ENCODE results near the gene DVL1. TPM values are rescaled to one million over a fixed set of nuclear protein-coding genes. Genes with fewer than 3 reads are reported as not detected.

The DVL1 gene
- total and polyA plus RNA-seq, 7 donors, result 25.8 to 85.0 (median 58.9) TPM

- WGBS, 2 donors, result 16 to 56% methylated on average over 28 of the region's 28 CpGs
- DNase-seq, result no peak
- Histone ChIP-seq H3K4me3 (no peak overlapping the region), H3K36me3 (peaks cover 0 to 26% (median 5%) of the 10 kb centered on the region in 4 donors), H3K27ac (no peak overlapping the region), H3K9me3 (no peaks in the 10 kb centered on the region), H3K27me3 (peaks cover 4 to 19% (median 14%) of the 10 kb centered on the region in 3 donors), H3K4me1 (peaks cover 0 to 9% (median 4%) of the 10 kb centered on the region in 4 donors)
- TF ChIP-seq POLR2A (IDR thresholded peaks at IDR 0.05) (no peak), POLR2AphosphoS5 (IDR thresholded peaks at IDR 0.05) (no peak), EP300 (IDR thresholded peaks at IDR 0.05) (no peak)
- TF ChIP-seq, protein P1, sequence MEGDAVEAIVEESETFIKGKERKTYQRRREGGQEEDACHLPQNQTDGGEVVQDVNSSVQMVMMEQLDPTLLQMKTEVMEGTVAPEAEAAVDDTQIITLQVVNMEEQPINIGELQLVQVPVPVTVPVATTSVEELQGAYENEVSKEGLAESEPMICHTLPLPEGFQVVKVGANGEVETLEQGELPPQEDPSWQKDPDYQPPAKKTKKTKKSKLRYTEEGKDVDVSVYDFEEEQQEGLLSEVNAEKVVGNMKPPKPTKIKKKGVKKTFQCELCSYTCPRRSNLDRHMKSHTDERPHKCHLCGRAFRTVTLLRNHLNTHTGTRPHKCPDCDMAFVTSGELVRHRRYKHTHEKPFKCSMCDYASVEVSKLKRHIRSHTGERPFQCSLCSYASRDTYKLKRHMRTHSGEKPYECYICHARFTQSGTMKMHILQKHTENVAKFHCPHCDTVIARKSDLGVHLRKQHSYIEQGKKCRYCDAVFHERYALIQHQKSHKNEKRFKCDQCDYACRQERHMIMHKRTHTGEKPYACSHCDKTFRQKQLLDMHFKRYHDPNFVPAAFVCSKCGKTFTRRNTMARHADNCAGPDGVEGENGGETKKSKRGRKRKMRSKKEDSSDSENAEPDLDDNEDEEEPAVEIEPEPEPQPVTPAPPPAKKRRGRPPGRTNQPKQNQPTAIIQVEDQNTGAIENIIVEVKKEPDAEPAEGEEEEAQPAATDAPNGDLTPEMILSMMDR (IDR thresholded peaks at IDR 0.05), result no peak
- intact Hi-C loops (cut with DNase I), result no loop called here
Measured at GRCh38 chr1:1291023-1291528, 58.1 kb downstream of the DVL1 start.

GRCh38 chr1:1290238-1290731, 58.9 kb downstream of the DVL1 start:
- H3K27ac ChIP-seq, result no peak overlapping the region
- H3K9me3 ChIP-seq, result no peaks in the 10 kb centered on the region
- intact Hi-C loops (cut with DNase I), result loop anchor here (1.0 kb wide), 1 partner anchor 168 kb away; no protein-coding TSS in a partner anchor
- DNase-seq, result no peak
- no peak overlapping the region for H3K4me3 ChIP-seq
- TF ChIP-seq, protein P1 (IDR thresholded peaks at IDR 0.05), result peak; percentile 33 to 67 (median 54)
- no peak for TF ChIP-seq EP300 (IDR thresholded peaks at IDR 0.05)
- peaks cover 0 to 18% (median 1%) of the 10 kb centered on the region in 4 donors for H3K36me3 ChIP-seq
- 38 to 52% methylated on average over 15 of the region's 15 CpGs for WGBS, 2 donors
- peaks cover 0 to 9% (median 4%) of the 10 kb centered on the region in 4 donors for H3K4me1 ChIP-seq
- H3K27me3 ChIP-seq, result peaks cover 11 to 27% (median 22%) of the 10 kb centered on the region in 3 donors

GRCh38 chr1:1287288-1288110, 61.7 kb downstream of the DVL1 start:
- H3K27ac ChIP-seq, result no peak overlapping the region
- H3K4me3 ChIP-seq, result no peak overlapping the region
- TF ChIP-seq POLR2A (IDR thresholded peaks at IDR 0.05) (no peak), EP300 (IDR thresholded peaks at IDR 0.05) (no peak), POLR2AphosphoS5 (IDR thresholded peaks at IDR 0.05) (no peak)
- TF ChIP-seq, protein P1 (IDR thresholded peaks at IDR 0.05), result no peak
- peaks cover 0 to 9% (median 4%) of the 10 kb centered on the region in 4 donors for H3K4me1 ChIP-seq
- no peaks in the 10 kb centered on the region for H3K9me3 ChIP-seq
- H3K36me3 ChIP-seq, result no peaks in the 10 kb centered on the region
- no peak for DNase-seq
- 55 to 82% methylated on average over 46 of the region's 46 CpGs for WGBS, 2 donors
- intact Hi-C loops (cut with DNase I), result no loop called here
- peaks cover 15 to 34% (median 32%) of the 10 kb centered on the region in 3 donors for H3K27me3 ChIP-seq

DNA sequence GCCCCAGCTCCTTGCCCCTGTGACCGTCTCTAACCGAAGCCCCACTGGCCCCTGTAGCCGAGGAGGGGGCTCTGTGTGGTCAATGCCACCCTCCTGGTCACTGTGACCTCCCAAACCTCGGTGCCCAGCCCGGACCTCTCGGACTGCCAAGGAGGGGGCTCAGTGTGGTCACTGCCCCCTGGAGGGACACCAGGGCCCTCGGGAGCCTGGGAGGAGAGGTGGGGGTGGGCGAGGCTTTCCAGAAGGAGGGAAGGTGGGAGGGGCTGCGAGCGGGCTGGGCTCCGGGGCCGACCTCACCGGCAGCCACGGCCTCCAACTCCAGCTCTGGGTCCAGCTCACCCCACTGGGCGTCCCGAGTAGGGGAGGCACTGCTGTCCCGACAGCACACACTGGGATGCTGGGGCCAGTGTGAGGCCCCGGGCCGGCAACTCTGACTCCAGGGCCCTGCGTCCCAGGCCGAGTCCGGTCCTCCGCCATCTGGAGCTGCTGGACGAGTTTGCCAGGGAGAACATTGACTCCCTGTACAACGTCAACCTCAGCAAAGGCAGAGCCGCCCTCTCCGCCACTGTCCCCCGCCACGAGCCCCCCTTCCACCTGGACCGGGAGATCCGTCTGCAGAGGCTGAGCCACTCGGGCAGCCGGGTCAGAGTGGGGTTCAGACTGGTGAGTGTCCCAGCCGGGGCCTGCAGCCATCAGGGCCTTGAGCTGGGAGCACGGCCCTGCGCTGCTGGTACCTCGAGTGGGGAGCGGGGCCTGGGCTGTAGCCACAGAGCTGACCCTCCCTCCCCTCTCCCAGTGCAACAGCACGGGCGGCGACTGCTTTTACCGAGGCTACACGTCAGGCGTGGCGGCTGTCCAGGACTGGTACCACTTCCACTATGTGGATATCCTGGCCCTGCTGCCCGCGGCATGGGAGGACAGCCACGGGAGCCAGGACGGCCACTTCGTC, 62.6 kb downstream of the DVL1 start:
- Histone ChIP-seq H3K4me1 (peaks cover 0 to 7% (median 4%) of the 10 kb centered on the region in 4 donors), H3K27me3 (peaks cover 15 to 34% (median 32%) of the 10 kb centered on the region in 3 donors), H3K27ac (no peak overlapping the region), H3K36me3 (no peaks in the 10 kb centered on the region), H3K9me3 (no peaks in the 10 kb centered on the region), H3K4me3 (no peak overlapping the region)
- intact Hi-C loops (cut with DNase I), result no loop called here
- 40 to 68% methylated on average over 50 of the region's 50 CpGs for WGBS, 2 donors
- TF ChIP-seq POLR2A (IDR thresholded peaks at IDR 0.05), result no peak
- TF ChIP-seq POLR2AphosphoS5 (IDR thresholded peaks at IDR 0.05), result no peak
- TF ChIP-seq, protein P1 (IDR thresholded peaks at IDR 0.05), result no peak
- no peak for TF ChIP-seq EP300 (IDR thresholded peaks at IDR 0.05)
- DNase-seq, result no peak

Measured in sigmoid colon (tissue), 7 donors.